Mucosa of stomach (tissue), 1 donor: Measurements from ENCODE around the gene PKNOX2.

Experiments
- H3K27me3 ChIP-seq: one replicate; pipeline ENCODE4 v1.7.0; 2013; ENCODE audit warnings: mild to moderate bottlenecking, low read length; ENCODE audit not compliant: control insufficient read depth, insufficient read depth
- H3K36me3 ChIP-seq: one replicate; pipeline ENCODE4 v1.7.0; 2013; ENCODE audit warnings: low read length; ENCODE audit not compliant: control insufficient read depth, insufficient read depth
- H3K4me1 ChIP-seq: one replicate; pipeline ENCODE4 v1.7.0; 2013; ENCODE audit warnings: mild to moderate bottlenecking, low read length; ENCODE audit not compliant: control insufficient read depth, insufficient read depth
- H3K4me3 ChIP-seq: one replicate; pipeline ENCODE4 v1.7.0; 2013; ENCODE audit warnings: low read length
- H3K9ac ChIP-seq: one replicate; pipeline ENCODE4 v1.7.0; 2013; ENCODE audit warnings: mild to moderate bottlenecking, low read length, moderate library complexity
- H3K9me3 ChIP-seq: one replicate; pipeline ENCODE4 v1.7.0; 2013; ENCODE audit warnings: mild to moderate bottlenecking, low read length, moderate library complexity; ENCODE audit not compliant: control insufficient read depth
- donor health status: Pancreatic carcinoma.

Gene PKNOX2

DNA sequence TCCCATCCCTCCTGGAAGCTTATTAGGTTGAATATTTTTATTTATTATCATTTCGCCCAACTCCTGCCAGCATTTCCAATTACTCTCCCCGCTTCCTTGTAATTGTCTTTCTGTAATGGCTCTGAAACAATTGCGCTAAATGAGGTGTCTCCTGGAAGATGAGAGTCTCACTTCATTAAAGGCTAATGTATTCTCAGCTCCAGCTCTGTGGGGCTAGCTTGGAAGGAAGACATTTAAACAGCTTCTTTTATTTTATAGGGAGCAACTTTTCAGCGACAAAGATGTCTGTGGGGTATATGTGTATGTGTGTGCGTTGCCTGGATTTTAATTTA is 86.6 kb downstream of the PKNOX2 start:
- Histone ChIP-seq H3K9me3 (no peaks in the 10 kb centered on the region), H3K36me3 (no peaks in the 10 kb centered on the region), H3K4me3 (no peak overlapping the region), H3K27me3 (no peaks in the 10 kb centered on the region), H3K9ac (no peak overlapping the region), H3K4me1 (no peaks in the 10 kb centered on the region)

DNA sequence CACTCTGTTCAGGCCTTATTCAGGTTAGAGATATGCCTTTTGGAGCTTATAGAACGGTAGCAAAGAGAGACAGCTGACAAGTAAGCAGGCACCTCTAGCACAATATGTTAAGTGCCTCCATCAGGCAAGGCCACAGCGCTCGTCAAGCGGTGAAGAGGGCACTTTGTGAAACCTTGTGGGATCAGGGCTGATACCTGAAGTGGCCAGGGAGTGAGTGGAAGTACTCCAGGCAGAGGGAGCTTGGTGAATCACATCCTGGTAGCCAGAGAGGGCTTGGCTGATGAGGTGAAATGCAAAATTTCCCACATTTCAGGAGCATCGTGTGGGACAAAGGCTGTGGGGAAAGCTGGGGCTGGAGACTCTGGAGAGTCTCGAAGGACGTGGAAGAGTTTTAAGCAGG is 87.4 kb downstream of the PKNOX2 start:
- no peaks in the 10 kb centered on the region for H3K36me3 ChIP-seq
- H3K9ac ChIP-seq, result no peak overlapping the region
- H3K9me3 ChIP-seq, result no peaks in the 10 kb centered on the region
- no peaks in the 10 kb centered on the region for H3K4me1 ChIP-seq
- no peak overlapping the region for H3K4me3 ChIP-seq
- H3K27me3 ChIP-seq, result no peaks in the 10 kb centered on the region

DNA sequence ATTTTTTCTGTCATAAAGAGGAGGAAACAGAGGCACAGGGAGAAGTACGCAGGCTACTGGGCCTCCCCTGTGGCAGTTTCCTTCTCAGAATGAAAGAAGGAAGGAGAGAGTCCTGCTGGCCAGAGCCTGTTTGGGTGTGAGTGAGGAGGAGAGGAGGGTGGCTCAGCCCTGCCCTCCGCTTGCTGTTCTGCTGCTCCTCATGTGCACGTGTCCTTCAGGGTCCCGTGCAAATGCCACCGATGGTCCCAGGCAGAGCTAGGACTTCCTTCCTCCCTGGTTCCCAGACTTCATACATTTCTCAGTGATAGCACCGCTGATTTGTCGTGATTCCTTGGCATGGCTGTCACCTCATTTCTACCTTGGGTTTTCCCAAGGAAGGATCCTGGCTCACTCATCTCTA is 88.7 kb downstream of the PKNOX2 start:
- Histone ChIP-seq H3K9ac (no peak overlapping the region), H3K4me3 (no peak overlapping the region), H3K4me1 (no peaks in the 10 kb centered on the region)

DNA sequence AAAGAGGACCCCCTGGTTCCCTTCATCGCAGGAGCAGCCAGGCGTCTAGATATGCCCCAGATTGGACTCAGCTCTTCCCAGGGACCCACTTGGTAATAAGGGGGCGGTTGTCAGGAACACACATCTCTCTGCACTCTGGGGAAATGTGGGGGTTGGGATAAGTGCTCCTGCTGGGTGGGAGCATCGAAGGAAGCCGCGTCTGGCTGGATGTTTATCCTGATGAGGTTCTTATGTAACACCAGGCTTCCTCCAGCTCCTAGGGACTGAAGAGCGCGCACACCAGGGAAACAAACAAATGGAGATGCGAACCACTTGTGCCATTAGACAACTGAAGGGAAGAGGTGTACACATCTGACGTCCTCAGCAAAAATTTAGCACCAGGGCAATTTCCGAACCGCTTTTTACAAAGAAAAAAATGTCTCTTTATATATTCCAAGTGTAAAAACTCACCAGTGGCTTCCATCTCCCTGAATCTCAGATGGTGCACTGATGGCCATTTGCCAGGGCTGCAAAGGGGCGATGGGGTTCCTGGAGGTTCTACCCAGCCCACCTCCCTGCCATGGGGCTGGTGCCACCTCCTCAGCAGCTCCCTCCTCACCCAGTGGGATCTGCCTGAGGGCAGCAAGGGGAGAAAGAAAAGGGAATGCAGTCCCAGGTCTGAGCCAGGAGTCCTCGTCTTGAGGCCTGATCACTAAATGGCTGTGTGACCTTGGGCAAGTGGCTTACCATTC is 89.4 kb downstream of the PKNOX2 start:
- H3K9ac ChIP-seq, result no peak overlapping the region
- H3K36me3 ChIP-seq, result no peaks in the 10 kb centered on the region
- no peak overlapping the region for H3K4me3 ChIP-seq
- no peaks in the 10 kb centered on the region for H3K9me3 ChIP-seq
- H3K4me1 ChIP-seq, result no peaks in the 10 kb centered on the region
- H3K27me3 ChIP-seq, result no peaks in the 10 kb centered on the region

More for the DNA sequence above, 88.7 kb downstream of the PKNOX2 start:
- no peaks in the 10 kb centered on the region for H3K9me3 ChIP-seq
- no peaks in the 10 kb centered on the region for H3K36me3 ChIP-seq
- H3K27me3 ChIP-seq, result no peaks in the 10 kb centered on the region

DNA sequence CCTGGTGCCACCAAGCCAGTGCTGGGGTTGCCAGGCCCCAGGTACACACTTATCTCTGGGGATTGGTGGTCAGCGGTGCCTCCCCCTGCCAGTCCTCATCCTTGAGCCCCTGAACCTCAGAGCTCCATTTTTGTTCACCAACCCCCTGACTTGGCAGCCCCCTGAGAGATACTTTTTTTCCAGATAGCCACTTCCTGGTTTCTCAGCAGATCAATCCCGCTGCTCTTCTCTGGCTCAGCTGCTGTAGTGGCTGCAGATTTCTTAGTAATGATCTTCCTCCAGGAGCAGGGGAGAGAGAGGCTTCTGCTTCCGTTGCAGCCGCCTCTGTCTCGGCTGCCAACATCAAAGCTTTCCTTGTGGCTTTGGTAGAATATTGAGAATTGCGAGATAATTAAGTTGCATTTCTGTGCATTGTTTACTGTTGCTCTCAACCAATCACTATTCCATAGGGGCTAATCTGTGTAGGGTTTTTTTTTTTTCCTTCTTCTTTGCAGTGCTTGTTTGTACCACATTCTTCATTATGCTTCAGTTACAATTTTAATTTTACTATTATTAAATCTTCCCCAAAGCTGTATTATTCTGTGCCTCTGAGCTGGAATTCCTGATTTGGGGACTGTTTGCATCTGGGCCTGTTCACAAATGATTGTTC is 92.1 kb downstream of the PKNOX2 start:
- Histone ChIP-seq H3K9me3 (no peaks in the 10 kb centered on the region), H3K9ac (no peak overlapping the region), H3K4me1 (no peaks in the 10 kb centered on the region), H3K27me3 (no peaks in the 10 kb centered on the region), H3K4me3 (no peak overlapping the region), H3K36me3 (no peaks in the 10 kb centered on the region)

DNA sequence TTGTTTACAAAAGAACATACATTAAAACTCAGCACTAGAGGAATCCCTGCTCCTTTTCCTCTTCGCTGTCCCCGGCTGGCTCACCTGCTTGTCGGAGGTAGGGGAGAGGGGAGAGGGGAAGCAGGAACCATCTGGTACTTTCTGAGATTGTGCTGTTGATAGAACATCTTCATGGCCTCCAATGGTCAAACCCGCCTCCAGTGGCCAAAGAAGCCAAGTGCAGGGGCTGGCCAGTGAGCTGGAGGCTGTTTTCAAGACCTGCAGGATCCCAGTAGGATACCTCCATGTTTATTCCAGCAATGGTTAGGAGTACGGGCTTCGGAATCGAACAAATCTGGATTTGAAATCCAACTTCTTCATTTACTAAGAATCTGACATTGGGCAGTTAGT is 92.6 kb downstream of the PKNOX2 start:
- no peaks in the 10 kb centered on the region for H3K9me3 ChIP-seq
- H3K27me3 ChIP-seq, result peaks cover 4% of the 10 kb centered on the region
- H3K4me3 ChIP-seq, result no peak overlapping the region
- no peaks in the 10 kb centered on the region for H3K36me3 ChIP-seq
- H3K4me1 ChIP-seq, result peaks cover 5% of the 10 kb centered on the region
- no peak overlapping the region for H3K9ac ChIP-seq

DNA sequence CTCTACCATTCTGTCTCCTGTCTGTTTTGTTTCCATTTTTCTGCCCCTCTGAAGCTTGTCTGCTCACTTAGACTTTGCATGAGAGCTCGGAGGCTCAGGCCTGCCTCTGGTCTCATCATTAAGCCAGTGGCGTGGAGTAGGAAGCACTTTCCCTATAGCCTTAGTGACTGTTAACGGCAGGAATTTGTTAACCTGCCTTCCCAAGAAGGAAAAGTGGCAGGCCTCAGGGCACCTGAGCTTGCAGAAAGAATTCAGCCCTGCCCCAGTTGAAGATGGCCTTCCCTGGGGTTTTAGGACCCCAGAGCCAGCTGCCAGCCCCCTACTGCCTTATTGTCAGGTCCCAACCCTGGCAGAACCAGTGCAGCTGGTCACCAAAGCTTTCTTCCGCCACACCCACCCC is 93.2 kb downstream of the PKNOX2 start:
- H3K36me3 ChIP-seq, result no peaks in the 10 kb centered on the region
- peaks cover 9% of the 10 kb centered on the region for H3K4me1 ChIP-seq
- peaks cover 9% of the 10 kb centered on the region for H3K27me3 ChIP-seq

DNA sequence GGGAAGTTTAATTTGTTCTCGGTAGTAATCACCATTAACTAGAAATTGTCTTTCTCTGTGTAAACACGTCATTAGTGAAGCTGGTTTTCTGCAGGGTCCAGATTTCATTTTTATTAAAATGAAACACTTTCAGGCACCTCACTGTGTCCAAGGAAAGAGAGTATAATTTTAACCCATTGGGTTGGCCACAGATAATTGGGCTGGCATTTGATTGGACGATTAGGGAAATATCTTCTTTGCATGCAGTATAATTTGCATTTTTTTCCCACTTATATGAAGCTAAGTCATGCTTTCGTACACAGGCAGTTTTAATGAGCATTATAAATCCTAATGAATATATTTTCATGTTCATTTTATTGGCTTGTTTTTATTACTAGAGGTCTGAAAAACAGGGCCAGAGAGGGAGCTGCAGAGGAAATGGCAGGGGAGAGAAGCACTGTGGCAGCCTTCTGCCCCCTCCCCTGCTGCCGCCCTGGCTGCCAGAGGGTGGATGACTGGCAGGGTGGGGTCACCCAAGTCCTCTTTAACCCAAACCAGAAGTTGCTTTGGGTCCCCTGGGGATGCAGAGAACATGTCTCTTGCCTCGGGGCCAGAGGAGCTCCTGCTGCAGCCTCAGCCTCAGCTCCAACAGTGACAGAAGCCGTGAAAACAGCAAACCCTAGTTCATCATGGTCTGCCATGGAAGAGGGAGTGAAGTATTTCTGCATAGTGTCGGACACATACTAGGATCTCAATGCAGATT is 93.9 kb downstream of the PKNOX2 start:
- Histone ChIP-seq H3K4me1 (peaks cover 14% of the 10 kb centered on the region), H3K4me3 (no peak overlapping the region), H3K9me3 (no peaks in the 10 kb centered on the region), H3K9ac (no peak overlapping the region), H3K27me3 (peaks cover 16% of the 10 kb centered on the region), H3K36me3 (no peaks in the 10 kb centered on the region)

More for the DNA sequence above, 93.2 kb downstream of the PKNOX2 start:
- Histone ChIP-seq H3K9ac (no peak overlapping the region), H3K4me3 (no peak overlapping the region), H3K9me3 (no peaks in the 10 kb centered on the region)

DNA sequence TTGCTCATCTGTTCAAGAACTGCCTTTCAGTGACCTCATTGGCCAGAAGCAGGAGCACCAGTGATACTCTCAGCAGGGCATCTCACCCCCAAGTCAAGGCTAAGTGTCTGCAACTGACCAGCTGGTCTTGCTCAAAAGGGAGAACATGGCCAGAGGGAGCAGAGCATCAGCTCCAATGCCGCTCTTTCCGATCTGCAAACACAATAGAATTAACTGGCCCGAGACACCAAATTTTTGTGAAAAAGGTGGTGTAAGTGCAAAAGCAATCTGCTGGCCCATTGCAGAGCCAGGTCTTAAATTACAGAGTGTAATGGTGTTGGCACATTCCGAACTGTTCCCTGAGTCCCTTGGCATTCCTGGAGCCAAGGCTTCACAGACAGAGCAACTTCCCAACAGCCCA is 97.0 kb downstream of the PKNOX2 start:
- Histone ChIP-seq H3K4me1 (peaks cover 14% of the 10 kb centered on the region), H3K4me3 (no peak overlapping the region), H3K27me3 (peaks cover 23% of the 10 kb centered on the region), H3K9me3 (no peaks in the 10 kb centered on the region), H3K9ac (no peak overlapping the region), H3K36me3 (no peaks in the 10 kb centered on the region)

DNA sequence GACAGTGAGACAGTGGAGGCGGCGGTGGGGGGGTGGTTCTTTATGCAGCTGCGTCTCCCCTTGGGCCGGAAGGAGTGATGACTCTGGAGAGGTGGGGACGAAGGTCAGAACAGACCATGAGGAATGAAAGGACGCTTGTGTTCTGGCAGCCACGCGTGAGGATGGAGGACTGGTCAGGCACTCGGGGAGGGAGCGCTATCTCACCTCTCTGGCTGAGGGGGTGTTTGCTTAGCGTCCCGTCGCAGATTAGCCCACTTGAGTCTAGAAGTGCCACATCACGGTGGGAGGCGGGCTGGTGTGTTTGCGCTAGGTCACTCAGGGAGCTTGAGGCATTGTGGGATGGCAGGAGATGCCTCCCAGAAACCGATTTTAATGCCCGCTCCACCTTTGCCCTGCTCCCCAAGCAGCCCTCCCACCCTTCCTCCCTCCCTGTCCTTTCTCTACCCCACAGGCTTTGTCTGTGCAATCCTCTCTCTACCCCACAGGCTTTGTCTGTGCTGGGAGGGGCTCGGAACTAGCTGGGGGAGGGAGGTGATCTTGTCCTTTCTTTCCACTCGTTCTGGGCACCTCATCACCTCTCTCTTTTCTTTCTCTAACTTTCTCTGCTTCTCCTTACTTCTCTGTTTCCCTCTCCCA is 97.8 kb downstream of the PKNOX2 start:
- H3K27me3 ChIP-seq, result peaks cover 23% of the 10 kb centered on the region
- H3K9me3 ChIP-seq, result no peaks in the 10 kb centered on the region
- no peak overlapping the region for H3K9ac ChIP-seq
- peaks cover 14% of the 10 kb centered on the region for H3K4me1 ChIP-seq
- H3K4me3 ChIP-seq, result no peak overlapping the region
- H3K36me3 ChIP-seq, result no peaks in the 10 kb centered on the region

DNA sequence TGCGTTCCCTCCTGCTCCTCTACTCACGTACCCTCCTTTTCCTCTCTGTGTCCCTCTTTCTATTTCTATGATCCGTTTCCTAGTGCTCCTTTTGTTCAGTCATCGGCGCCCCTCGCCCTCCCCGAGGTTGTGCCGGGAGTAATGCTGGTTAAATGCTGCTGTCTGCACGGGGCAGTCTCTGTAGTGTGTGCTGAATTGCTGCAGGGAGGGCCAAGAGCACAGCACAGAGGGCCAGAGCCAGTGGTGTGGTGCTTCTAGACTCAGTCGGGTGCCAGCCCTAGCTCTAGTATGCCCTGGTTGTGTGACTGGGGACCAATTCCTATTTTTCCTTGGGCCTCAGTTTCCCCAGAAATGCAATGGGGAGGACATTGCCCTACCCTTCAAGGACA is 98.3 kb downstream of the PKNOX2 start:
- H3K4me1 ChIP-seq, result peaks cover 14% of the 10 kb centered on the region
- H3K27me3 ChIP-seq, result peaks cover 23% of the 10 kb centered on the region
- H3K9ac ChIP-seq, result no peak overlapping the region
- H3K36me3 ChIP-seq, result no peaks in the 10 kb centered on the region
- no peak overlapping the region for H3K4me3 ChIP-seq
- no peaks in the 10 kb centered on the region for H3K9me3 ChIP-seq

DNA sequence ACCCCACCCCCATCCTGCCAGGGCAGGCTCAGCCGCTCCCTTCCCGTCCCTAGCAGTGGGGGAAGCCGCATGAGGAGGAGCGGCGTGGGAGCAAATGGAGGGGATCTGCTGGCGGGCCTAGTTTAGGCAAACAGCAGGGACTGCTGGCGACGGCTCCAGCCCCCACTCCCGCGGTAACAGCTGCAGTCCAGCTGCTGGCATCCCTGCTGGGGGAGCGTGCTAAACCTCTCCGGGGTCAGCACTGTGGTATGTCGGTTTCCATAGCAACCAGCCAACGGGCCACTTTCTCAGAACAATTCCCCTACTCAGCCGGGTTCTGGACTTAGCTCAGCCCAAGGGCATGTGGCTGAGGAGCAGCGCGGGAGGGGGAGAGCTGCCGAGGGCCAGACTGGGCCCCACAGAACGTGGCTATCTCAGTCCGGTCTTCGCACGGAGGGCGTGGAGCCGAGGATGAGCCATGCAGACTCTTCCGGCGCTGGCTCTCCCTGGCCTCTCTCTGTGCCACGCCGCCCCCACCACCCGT is 98.8 kb downstream of the PKNOX2 start:
- H3K36me3 ChIP-seq, result no peaks in the 10 kb centered on the region
- peaks cover 23% of the 10 kb centered on the region for H3K27me3 ChIP-seq
- peaks cover 14% of the 10 kb centered on the region for H3K4me1 ChIP-seq
- no peaks in the 10 kb centered on the region for H3K9me3 ChIP-seq
- no peak overlapping the region for H3K9ac ChIP-seq
- no peak overlapping the region for H3K4me3 ChIP-seq
